Uterus (tissue), 4 donors: ENCODE data around the gene CR1. TPM values are rescaled to one million over a fixed set of nuclear protein-coding genes. Genes with fewer than 3 reads are reported as not detected.

Experiments
- DNase-seq, 2 donors: peaks; one replicate each; pipeline ENCODE4 v3.0.0-alpha.2; 2019 to 2020
- H3K27ac ChIP-seq, 2 donors: fragments of 200-600 bp; sonication (generic); 1 replicate in 1 of 2; 2 replicates in 1 of 2; pipeline ENCODE4 v1.5.1; 2016 to 2018
- H3K27me3 ChIP-seq, 2 donors: fragments of 200-600 bp; sonication (generic); one replicate each; pipeline ENCODE4 v1.5.1; 2018 to 2019; ENCODE audit warnings: control low read depth in 1 of 2
- H3K36me3 ChIP-seq, 2 donors: fragments of 200-600 bp; sonication (generic); one replicate each; pipeline ENCODE4 v1.5.1; 2019; ENCODE audit warnings: control low read depth in 1 of 2
- H3K4me1 ChIP-seq, 2 donors: fragments of 200-600 bp; sonication (generic); one replicate each; pipeline ENCODE4 v1.5.1; 2018 to 2019; ENCODE audit warnings: control low read depth in 1 of 2
- H3K4me3 ChIP-seq, 2 donors: fragments of 200-600 bp; sonication (generic); 1 replicate in 1 of 2; 2 replicates in 1 of 2; pipeline ENCODE4 v1.5.1; 2018 to 2019; ENCODE audit warnings: mild to moderate bottlenecking in 1 of 2
- H3K9me3 ChIP-seq, 2 donors: fragments of 200-600 bp; sonication (generic); one replicate each; pipeline ENCODE4 v1.5.1; 2019; ENCODE audit warnings: control low read depth in 1 of 2
- POLR2A ChIP-seq, 2 donors: fragments of 450-650 bp; IDR thresholded peaks; one replicate each; pipeline ENCODE4 v1.6.1; 2016; ENCODE audit warnings: antibody characterized with exemption in 2 of 2, mild to moderate bottlenecking in 1 of 2, moderate library complexity in 1 of 2
- intact Hi-C: fragments of 100-400 bp; cut with DNase I; formaldehyde crosslinking; loops from one replicate; pipeline ENCODE4 v1.15.1; 2023; ENCODE audit warnings: low total_unique reads
- total RNA-seq, 4 donors: library from RNA; depleted of rRNA in 3 of 4; stranded (reverse); fragments of >200 nt in 3 of 4; gene quantifications; one replicate each; pipeline versions ENCODE4 v1.1.0 to v1.2.4, GENCODE V29; 2014 to 2023
- TF ChIP-seq, protein P1 (sequence below), 4 experiments: fragments of 200-600 bp in 2 of 4; fragments of 450-650 bp in 2 of 4; sonication (generic) in 2 of 4; IDR thresholded peaks; one replicate each; pipeline ENCODE4 v1.5.1; 2016 to 2019; ENCODE audit warnings: antibody characterized with exemption in 4 of 4, mild to moderate bottlenecking in 2 of 4, moderate library complexity in 1 of 4
- donor health status: DM: yes; HTN: yes; CAD: no.

The CR1 gene
- total RNA-seq, 4 donors from 2014 or later, result 1.8 to 3.7 (median 2.5) TPM

DNA sequence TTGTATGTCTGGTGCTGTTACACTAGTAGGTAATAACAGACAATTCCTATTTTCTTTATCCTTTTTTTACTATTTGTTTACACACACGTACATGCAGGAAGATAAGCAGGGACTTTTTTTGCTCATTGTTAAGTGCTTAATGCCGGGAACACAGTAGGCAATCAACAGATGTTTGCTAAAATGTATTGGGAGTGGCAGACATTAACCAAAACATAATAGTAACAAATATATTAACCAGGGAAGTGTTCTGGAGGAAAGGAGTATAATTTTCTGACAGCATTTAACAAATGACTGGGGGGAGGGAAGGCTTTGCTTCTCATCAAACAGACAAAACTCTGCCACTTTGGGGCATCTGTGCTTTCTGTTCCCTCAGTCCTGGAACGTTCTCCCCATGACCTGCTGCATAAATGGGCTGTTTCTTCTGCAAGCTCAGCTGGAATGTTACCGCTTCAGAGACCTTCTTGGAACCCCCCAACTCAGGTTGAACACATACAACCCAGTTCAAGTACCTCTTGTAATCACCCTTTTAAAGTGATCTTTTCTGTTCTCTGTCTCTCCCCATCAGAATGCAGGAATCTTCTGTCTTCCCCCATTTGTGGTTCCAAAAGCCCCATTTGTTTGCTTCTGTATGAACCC is 151.1 kb downstream of the CR1 start:
- Histone ChIP-seq H3K4me3 (no peak overlapping the region), H3K27ac (no peak overlapping the region), H3K27me3 (no peaks in the 10 kb centered on the region), H3K36me3 (no peaks in the 10 kb centered on the region), H3K9me3 (no peaks in the 10 kb centered on the region), H3K4me1 (no peaks in the 10 kb centered on the region)
- DNase-seq, result no peak
- intact Hi-C loops, result no loop called here
- no peak for TF ChIP-seq POLR2A (IDR thresholded peaks at IDR 0.05)
- TF ChIP-seq, protein P1, sequence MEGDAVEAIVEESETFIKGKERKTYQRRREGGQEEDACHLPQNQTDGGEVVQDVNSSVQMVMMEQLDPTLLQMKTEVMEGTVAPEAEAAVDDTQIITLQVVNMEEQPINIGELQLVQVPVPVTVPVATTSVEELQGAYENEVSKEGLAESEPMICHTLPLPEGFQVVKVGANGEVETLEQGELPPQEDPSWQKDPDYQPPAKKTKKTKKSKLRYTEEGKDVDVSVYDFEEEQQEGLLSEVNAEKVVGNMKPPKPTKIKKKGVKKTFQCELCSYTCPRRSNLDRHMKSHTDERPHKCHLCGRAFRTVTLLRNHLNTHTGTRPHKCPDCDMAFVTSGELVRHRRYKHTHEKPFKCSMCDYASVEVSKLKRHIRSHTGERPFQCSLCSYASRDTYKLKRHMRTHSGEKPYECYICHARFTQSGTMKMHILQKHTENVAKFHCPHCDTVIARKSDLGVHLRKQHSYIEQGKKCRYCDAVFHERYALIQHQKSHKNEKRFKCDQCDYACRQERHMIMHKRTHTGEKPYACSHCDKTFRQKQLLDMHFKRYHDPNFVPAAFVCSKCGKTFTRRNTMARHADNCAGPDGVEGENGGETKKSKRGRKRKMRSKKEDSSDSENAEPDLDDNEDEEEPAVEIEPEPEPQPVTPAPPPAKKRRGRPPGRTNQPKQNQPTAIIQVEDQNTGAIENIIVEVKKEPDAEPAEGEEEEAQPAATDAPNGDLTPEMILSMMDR (IDR thresholded peaks at IDR 0.05), result no peak

DNA sequence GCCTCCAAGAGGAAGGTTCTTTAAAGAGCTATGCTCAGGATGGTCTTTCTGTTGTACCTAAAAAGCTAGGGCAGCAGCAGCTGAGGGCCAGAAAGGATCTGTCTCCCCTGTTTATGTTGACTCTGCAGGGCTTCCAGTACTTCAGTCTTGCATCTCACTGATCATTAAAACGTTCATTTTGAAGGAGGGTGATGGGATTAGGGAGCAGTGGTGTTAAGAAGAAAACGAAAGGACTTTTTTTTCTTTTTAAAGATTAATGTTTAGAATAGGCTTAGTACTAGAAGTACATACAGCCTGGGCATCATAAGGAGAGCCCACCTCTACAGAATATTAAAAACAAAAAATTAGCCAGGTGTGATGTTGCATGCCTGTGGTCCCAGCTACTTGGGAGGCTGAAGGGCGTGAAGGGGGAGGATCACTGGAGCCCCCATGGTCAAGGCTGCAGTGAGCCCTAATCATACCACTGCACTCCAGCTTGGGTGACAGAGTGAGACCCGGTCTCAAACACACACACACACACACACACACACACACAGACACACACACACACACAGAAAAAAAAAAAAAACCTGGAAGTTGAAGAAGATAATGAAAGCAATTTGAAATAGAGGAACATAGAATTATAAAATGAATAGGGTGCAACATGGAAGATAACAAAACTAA is 151.8 kb downstream of the CR1 start:
- no peaks in the 10 kb centered on the region for H3K9me3 ChIP-seq
- no peaks in the 10 kb centered on the region for H3K4me1 ChIP-seq
- no peak for DNase-seq
- no peaks in the 10 kb centered on the region for H3K27me3 ChIP-seq
- no peak for TF ChIP-seq POLR2A (IDR thresholded peaks at IDR 0.05)
- TF ChIP-seq, protein P1 (IDR thresholded peaks at IDR 0.05), result no peak
- H3K4me3 ChIP-seq, result no peak overlapping the region
- no peak overlapping the region for H3K27ac ChIP-seq
- intact Hi-C loops, result no loop called here
- H3K36me3 ChIP-seq, result no peaks in the 10 kb centered on the region

DNA sequence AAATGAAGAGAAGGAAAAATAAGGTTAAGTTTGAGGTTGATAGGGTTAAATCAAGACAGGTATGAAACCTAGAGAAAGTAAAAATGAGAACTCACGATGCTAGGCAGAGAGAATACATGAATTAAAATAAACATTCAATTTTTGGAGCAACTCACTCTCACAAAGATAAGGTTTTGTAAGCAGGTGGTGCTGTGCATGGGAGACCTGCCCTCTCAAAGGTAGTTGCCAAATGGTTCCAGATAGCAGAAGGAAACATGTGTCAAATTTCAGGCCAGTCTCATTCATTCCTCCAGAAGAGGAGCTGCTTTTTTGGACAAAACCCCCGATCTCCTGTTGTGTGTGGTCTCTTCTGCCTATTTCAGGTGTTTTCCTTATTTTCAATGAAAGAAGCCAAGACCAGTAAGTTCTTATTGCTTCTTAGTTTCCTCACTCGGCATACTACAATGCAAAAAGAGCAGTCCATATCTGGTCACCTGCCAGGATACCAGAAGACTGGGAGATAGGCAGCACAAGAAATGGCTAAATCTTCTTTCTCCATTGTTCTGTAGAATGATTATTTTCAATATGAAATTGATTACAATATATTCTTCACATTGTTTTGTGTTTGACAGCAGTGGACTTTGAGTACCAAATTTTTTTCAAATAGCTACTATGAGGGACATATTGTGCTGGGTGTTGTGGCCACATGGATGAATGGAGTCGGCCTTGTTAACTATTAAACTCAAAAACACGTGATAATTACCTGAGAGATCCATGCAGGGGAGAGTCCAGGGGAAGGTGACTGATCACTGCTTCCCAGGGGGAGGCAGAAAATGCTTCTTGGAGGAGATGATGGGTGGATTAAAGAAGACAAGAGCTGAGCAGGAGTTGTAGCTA is 152.6 kb downstream of the CR1 start:
- DNase-seq, result no peak
- no peak for TF ChIP-seq POLR2A (IDR thresholded peaks at IDR 0.05)
- TF ChIP-seq, protein P1 (IDR thresholded peaks at IDR 0.05), result no peak
- intact Hi-C loops, result no loop called here
- no peak overlapping the region for H3K4me3 ChIP-seq
- H3K36me3 ChIP-seq, result no peaks in the 10 kb centered on the region
- H3K4me1 ChIP-seq, result no peaks in the 10 kb centered on the region
- no peaks in the 10 kb centered on the region for H3K27me3 ChIP-seq
- H3K27ac ChIP-seq, result no peak overlapping the region
- no peaks in the 10 kb centered on the region for H3K9me3 ChIP-seq

DNA sequence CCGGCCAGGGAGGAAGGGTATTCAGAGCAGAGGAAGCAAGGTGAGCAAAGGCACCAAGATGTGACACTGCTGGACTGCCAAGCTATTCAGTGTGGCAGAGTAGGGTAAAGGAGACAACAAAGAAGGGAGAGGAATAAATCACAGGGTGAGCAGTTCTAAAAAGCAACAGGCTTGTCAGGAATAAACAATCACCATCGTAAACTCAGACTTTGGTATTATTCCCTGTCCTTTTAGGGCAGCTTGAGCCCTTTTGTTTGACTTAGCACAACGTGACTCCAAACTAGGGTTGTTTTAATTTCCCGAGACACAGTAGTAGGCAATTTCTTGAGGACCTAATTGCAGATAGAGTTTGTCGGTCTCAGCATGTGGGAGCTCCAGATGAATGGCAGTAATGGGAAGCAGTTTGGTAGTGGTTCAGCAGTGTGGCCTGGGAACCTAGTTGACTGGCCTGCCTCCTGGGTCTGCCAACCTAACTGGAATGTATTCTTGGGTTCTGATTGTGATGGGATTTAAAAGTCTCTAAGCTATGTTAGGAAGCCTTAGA is 153.3 kb downstream of the CR1 start:
- TF ChIP-seq POLR2A (IDR thresholded peaks at IDR 0.05), result no peak
- TF ChIP-seq, protein P1 (IDR thresholded peaks at IDR 0.05), result no peak
- no peaks in the 10 kb centered on the region for H3K27me3 ChIP-seq
- intact Hi-C loops, result no loop called here
- no peak overlapping the region for H3K27ac ChIP-seq
- no peaks in the 10 kb centered on the region for H3K9me3 ChIP-seq
- no peaks in the 10 kb centered on the region for H3K36me3 ChIP-seq
- DNase-seq, result no peak
- H3K4me1 ChIP-seq, result no peaks in the 10 kb centered on the region
- H3K4me3 ChIP-seq, result no peak overlapping the region
